GM18505 (cell line): ENCODE measurements around the gene GADL1.

Experiments
- ATAC-seq: cut with Tn5 transposase; IDR thresholded peaks from one replicate; pipeline ENCODE4 v1.9.1; 2021; ENCODE audit not compliant: unreplicated experiment
- POLR2A ChIP-seq: IDR thresholded peaks from 4 replicates; pipeline ENCODE4 v1.6.1; 2011; ENCODE audit warnings: borderline replicate concordance; ENCODE audit not compliant: insufficient read depth, insufficient read length; ENCODE audit errors: extremely low read depth

GADL1 gene

DNA sequence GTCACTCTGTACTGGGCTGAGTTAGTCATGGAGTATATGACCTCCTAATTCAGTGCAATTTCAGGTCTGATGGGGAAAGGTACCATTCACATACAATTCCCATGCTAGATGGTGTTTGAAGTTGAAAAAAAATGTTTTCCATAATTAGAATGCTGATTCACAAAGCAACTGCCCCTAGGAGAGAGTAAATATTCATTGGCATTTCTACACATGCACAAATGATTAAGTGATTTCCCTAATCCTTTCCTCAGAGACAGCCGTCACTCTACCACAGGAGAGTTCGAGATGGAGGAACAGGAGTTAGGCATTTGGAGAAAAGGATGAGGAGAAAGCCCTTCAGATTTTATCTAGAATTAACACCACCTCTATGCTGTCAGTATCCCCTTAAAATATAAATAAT is 32.5 kb downstream of the GADL1 start:
- no peak for TF ChIP-seq POLR2A
- no peak for ATAC-seq

DNA sequence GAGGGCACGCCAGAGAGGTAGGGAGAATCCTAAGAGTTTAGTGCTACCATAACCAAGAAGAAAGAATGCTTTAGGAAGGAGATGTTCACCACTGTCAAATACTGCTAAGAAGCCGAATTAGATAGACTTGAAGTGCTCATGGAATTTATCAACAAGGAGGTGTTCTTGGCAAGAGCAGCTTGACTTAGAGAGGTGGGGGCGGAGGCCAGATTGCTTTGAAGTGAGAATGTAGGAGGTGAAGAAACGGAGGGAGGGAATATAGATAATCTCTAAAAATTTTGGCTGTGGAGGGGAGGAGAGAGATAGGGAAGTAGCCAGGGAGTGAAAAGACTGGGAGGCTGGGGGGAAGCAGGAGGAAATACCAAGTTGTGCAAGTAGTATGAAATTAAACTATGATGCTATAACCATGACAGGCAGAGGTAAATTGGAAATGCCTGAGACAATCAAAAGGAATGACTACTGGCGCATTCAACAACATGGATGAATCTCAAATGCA is 35.5 kb downstream of the GADL1 start:
- TF ChIP-seq POLR2A: no peak
- ATAC-seq: no peak

DNA sequence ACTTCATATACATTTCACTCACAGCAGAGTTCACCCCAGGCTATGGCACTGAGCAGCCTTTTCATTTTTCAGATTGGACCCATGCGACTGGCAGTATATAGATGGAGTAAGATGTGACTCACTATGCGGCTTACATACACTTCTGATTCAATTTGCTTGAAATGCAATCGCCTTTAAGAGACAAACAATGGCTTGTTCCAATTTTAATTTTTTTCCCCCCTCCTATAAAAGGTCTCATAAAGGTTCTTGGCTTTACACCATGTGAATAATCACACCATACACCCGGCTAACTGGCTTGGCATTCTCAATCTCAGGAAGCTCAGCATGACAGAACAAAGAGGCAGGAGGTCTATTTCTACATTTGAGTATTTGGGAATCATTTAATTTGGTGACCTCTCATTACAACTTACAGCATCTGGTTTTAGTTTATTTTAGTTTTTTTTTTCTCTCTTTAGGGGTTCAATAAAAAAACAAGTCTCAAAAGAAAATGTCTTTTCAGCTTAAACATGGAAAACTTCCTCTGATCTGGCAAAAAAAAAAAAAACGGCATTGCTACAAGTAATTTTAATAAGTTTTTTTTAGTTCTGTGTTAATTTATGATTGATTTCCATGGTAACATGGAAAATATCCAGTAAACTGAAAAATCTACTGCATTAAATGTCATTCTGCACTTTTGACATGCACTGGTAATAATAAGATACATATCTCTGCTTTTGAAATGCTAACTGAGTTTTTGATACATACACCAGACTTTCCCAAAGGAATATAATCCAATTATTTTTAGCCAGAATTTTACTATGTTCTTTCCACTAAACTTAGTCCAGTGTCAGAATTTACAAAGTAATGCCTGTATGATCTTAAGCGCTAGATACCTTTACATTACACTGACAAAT is 38.8 kb downstream of the GADL1 start:
- ATAC-seq: no peak
- no peak for TF ChIP-seq POLR2A

DNA sequence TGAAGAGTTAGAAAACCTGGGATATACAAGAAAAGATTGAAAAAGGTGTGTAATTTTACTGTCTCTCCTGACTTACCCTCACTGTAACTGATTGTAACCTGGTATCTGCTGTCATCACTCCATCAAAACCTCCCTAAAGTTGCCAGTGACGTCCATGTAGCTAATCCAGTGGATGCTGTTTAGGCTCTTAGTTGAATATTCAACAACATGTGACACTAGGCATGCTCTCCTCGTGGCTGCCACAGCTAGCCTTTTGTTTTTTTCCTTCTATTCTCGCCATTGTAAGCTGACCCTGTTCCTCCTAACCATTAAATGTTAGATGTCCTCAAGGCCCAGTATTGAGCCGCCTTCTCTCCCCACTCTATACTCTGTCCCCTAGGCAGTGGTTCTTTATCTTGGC is 41.6 kb downstream of the GADL1 start:
- TF ChIP-seq POLR2A: no peak
- no peak for ATAC-seq

DNA sequence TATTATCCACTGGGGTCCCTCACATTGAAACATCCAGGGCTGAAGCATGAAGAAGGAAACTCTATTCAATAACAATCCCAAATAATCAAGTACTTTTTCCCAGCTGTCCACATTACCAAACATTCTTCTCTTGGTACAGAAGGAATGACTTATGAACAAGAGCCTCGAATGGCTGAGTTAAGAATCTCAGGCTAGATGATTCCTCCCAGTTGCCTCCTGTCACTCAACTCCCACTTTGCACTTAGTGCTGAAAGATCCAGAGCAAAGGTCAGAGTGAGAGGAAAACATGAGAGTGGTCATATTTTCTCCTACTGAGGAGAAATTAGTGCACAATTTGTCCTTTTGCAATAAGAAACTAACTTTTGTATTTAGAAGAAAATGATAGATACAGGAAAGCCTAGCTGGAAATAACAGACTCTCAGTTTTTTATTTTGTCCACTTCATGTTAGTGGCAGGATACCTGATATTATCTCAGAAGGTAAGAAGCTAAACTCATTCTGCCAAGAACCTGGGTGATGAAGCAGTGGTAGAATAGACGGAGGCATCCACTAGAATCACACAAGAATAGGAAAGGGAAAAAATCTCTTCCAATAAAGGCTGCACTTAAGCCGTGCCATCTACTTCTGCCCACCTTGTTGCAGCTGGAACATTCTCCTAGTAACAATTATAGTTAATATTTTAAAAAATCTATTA is 46.2 kb downstream of the GADL1 start:
- no peak for ATAC-seq
- TF ChIP-seq POLR2A: no peak

DNA sequence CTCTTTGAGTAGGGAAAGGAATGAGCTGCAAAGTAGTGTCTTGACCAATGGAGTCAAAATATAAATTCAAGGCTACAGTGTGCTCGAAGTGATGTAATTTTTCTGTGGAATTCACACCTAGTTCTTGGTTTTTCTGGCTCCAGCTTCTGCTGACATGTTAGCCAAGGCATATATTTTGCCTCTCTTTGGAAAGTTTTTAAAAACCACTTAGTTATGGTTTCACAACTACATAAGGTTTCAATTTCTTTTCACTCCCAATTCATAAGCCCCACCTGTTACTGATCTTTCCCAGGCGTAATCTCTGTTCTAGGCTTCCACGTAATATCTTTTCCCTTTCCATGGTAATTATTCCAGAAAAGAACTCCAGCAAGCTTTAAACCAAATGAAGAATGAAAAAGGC is 46.9 kb downstream of the GADL1 start:
- no peak for TF ChIP-seq POLR2A
- ATAC-seq: no peak

DNA sequence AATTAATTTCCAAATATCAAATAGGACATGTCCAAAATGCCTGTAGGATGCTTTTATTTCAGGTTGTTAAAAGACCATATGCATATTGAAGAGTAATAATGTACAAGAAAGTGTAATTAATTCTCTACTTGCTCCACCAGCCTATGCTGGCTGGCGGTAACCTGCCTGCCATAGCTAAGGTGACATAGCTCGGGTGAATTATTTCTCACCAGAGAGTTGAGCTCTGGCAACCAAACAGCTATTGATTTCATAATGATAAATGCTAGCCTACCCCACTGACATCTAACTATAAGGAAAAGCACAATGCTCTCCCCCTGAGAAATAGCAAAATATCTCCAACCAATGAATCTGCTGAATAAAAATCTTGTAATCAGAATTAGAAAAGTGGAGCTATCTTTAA is 48.9 kb downstream of the GADL1 start:
- TF ChIP-seq POLR2A: no peak
- ATAC-seq: no peak

DNA sequence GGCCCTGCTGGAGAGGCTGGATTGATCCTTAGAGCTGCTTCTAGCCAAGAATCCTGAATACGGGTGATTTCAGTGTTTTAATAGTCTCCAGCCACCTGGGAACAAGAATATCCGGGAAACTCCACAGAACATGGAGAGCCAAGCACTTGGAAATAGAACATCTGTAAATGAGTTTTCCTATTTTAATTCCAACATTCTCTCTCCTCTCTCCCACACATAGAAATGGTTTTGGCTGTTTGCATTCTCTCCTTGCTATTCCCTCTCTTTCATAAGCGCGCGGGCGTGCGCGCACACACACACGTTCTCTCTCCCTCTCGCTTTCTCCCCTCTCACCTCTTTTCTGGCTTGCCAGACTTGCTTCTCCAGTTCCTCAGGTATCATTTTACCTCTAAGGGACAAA is 50.6 kb downstream of the GADL1 start:
- no peak for TF ChIP-seq POLR2A
- no peak for ATAC-seq

DNA sequence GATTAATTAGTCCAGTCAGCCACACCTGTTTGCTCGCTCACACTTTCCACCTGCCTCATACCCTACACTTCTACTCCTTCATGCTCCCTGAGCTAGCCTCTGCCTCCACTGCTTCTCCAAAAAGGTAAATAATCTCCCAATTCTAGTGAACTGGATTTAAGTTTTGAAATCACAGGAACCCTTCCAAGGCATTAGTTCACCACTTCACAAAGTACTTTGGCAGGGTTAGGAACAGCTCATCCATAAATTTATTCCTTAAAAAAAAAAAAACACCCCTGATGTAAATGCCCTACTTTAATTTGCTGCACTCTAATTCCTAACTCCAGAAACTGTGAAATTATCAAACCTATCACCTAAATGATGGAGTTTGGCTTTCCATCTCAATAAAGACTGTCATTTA is 58.3 kb downstream of the GADL1 start:
- no peak for ATAC-seq
- no peak for TF ChIP-seq POLR2A

DNA sequence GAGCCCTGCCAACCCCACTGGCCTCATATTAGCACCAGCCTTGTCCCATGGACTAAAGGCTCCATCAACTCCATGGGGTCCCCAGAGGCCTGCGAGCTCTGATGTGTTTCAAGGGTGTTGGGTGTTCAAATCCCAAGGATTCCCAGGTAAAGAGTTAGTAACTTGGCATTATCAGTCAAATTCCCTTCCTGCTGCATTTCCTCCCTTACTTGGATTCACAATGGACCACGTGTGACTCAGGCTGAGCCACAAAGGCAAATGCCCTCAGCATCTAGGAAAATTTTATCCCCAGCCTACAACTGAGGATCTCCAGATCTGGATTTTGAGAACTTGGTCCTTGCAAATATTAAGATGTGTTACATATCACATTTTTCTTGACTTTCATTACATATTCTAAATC is 58.8 kb downstream of the GADL1 start:
- no peak for TF ChIP-seq POLR2A
- ATAC-seq: no peak

DNA sequence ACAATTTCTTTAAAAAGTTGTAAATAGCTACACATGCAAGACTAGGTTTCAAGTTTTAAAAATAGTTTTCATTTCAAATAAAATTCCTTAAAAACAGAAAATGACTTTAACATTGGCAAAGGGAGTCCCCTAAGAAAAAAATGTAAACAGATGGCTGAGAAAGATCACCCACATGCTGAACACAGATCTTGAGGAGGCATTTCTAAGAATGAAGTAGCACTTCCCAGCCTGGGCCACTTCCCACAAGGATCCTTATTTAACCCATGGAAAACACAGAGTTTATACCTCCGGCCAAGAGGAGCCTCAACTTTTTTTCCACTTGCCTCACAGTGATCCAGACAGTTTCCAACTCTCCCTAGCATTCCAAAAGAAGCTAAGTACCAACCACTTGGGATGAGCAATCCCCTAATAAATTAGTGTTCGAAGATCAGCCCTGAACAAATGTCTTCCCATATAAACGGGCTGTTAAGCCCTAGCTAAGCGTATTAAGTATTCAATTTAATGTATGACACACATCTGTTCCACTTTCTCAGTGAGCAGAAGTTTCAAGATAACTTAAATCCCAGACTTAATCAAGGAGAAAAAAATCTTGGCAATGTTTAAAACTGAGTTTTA is 61.4 kb downstream of the GADL1 start:
- ATAC-seq: no peak
- no peak for TF ChIP-seq POLR2A

DNA sequence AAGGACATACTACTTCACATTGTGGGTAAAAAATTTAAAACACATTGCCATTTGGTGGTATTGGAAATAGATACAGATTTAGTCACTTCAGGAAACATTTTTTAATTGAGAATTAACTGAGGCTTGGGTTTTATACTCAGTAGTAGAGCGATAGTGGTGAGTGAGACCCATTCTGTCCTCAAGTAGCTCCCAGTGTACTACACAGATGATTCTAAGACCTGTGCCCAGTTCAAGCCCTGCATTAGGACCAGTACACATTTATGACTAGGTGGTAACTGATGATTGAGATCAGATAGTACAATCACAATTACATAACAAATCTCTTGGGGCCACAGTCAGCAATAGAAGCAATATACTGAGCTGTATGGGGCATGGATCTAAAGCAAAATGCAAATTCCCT is 67.4 kb downstream of the GADL1 start:
- ATAC-seq: no peak

DNA sequence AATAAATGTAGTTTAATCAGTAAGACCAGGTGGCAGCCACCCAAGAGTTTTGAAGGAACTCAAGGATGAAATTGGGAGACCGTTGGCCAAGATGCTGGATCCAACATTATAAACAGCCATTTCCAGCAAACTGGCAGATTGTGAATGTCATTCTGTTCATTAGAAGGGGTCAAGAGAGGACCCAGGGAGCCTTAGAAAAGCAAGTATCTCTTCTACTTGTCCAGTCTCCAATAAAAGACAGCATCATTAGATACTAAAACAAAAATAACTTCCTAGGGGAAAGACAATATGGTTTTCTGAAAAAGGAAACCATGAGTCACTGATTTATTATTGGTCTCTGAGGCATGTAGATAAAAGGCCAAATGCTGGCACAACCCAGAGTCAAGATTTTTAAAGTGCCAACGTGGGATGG is 67.9 kb downstream of the GADL1 start:
- ATAC-seq: no peak
- no peak for TF ChIP-seq POLR2A

More for the DNA sequence above, 67.4 kb downstream of the GADL1 start:
- TF ChIP-seq POLR2A: no peak
